ENCODE data around the gene PLA2G15.
A peak's percentile ranks its signal among the peaks of the same experiment; 100 is the strongest.

Gene PLA2G15

GRCh38 chr16:68264128-68265077 lies 19.2 kb downstream of the PLA2G15 start, which contains the start of gene SLC7A6:
SLC7A6 (plus strand) TSS chr16:68264526; CDS start chr16:68274727, 10,201 bp downstream.
- Histone ChIP-seq H3K4me3 (ENCODE audit: low read length) (peak within 1 kb of the TSS; percentile 73), H3K27me3 (ENCODE audit: control insufficient read depth, insufficient read depth, low read length) (no peaks in the 10 kb centered on the region), H3K36me3 (ENCODE audit: control insufficient read depth, insufficient read depth, low read length) (peaks cover 10% of the 10 kb centered on the region), H3K4me1 (ENCODE audit: control insufficient read depth, insufficient read depth, low read length) (no peaks in the 10 kb centered on the region), H3K27ac (ENCODE audit: low read depth, low read length) (peak within 1 kb of the TSS; percentile 66), H3K9ac (ENCODE audit: low read length) (peak within 1 kb of the TSS; percentile 16)

DNA sequence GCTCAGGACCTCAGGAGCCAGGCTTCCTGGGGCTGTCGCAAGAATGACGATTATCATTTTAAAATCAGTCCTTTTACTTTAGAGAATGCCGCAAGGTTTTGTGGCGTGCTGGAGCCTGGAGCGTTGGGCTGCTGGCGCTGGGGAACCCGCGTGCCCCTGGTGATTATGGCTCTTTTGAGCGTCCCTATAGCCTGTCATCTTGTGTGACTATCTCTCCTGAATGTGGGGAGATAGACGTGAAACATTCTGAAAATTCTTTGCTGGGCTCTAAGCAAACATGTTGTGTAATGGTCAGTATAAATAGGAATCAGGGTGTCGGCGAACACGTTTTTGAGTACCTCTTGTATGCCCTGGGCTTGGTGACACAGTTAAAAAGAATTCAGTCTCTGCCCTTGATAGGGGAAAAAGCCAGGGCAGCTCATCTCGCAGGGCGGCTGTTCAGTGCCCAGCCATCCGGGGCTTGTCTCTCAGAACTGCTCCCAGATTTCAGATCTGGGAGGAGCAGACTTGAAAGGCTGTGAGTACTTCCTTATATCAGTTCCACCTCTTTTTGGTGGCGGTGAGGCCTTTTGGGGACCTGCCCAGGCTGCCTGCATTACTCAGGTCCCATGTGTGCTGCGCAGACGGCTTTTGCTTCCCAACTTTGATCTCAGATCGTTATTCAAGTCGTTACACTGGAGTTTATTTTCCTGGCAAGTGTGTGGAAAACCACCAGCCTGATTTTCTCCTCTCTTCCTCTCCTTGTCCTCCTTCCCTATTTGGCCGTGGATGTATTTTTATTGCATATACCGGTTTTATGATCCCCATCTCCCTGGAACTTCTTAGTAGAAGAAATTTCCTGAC lies 20.1 kb downstream of the PLA2G15 start:
- Histone ChIP-seq H3K36me3 (ENCODE audit: control insufficient read depth, insufficient read depth, low read length) (peaks cover 1% of the 10 kb centered on the region), H3K27me3 (ENCODE audit: control insufficient read depth, insufficient read depth, low read length) (no peaks in the 10 kb centered on the region), H3K4me3 (ENCODE audit: low read length) (peak overlapping the region; percentile 73), H3K9ac (ENCODE audit: low read length) (peak overlapping the region; percentile 16), H3K4me1 (ENCODE audit: control insufficient read depth, insufficient read depth, low read length) (no peaks in the 10 kb centered on the region), H3K27ac (ENCODE audit: low read depth, low read length) (peak overlapping the region; percentile 66)

- Histone ChIP-seq H3K27me3 (ENCODE audit: control insufficient read depth, insufficient read depth, low read length) (no peaks in the 10 kb centered on the region), H3K4me3 (ENCODE audit: low read length) (no peak overlapping the region), H3K36me3 (ENCODE audit: control insufficient read depth, insufficient read depth, low read length) (no peaks in the 10 kb centered on the region), H3K27ac (ENCODE audit: low read depth, low read length) (no peak overlapping the region), H3K4me1 (ENCODE audit: control insufficient read depth, insufficient read depth, low read length) (no peaks in the 10 kb centered on the region), H3K9ac (ENCODE audit: low read length) (no peak overlapping the region)
These were observed 22.6 kb downstream of the PLA2G15 start for GRCh38 chr16:68267612-68268405.

DNA sequence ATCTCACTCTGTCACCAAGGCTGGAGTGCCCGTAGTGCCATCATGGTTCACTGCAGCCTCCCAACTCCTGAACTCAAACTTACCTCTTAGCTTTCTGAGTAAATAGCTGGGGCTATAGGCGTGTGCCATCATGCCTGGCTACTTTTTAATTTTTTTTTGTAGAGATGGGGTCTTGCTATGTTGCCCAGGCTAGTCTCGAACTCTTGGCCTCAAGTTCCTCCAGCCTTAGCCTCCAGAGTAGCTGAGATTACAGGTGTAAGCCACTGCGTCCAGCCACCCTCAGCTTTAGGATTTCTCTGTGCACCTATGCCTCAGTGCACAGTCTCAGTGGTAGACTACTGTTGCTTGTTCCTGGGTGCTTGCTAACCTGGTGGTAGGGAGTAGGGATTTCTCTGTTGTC lies 24.6 kb downstream of the PLA2G15 start:
- no peak overlapping the region for H3K4me3 ChIP-seq (ENCODE audit: low read length)
- no peak overlapping the region for H3K27ac ChIP-seq (ENCODE audit: low read depth, low read length)

DNA sequence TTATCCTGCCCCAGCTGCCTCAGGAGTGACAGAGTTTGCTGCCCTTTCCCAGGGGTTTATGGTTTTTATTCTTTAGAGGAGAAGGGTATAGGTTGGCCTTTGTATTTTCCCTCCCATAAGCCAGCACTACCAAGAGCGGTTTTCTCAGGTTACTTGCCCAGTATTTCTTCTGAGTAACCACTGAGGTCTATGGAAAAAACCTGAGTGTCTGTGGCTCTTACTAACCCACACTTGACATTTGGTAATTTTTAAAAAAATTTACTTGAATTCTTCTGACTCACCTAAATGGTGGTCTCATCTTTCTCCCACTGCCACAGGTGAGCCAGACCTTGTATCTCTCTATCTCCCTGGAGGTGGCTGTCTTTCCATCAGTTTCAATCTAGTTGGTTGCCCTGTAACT lies 25.2 kb downstream of the PLA2G15 start:
- Histone ChIP-seq H3K27me3 (ENCODE audit: control insufficient read depth, insufficient read depth, low read length) (no peaks in the 10 kb centered on the region), H3K36me3 (ENCODE audit: control insufficient read depth, insufficient read depth, low read length) (peaks cover 10% of the 10 kb centered on the region), H3K27ac (ENCODE audit: low read depth, low read length) (no peak overlapping the region), H3K4me1 (ENCODE audit: control insufficient read depth, insufficient read depth, low read length) (no peaks in the 10 kb centered on the region), H3K9ac (ENCODE audit: low read length) (no peak overlapping the region), H3K4me3 (ENCODE audit: low read length) (no peak overlapping the region)

More for the DNA sequence above, 24.6 kb downstream of the PLA2G15 start:
- peaks cover 8% of the 10 kb centered on the region for H3K36me3 ChIP-seq (ENCODE audit: control insufficient read depth, insufficient read depth, low read length)
- H3K9ac ChIP-seq (ENCODE audit: low read length), result no peak overlapping the region
- H3K4me1 ChIP-seq (ENCODE audit: control insufficient read depth, insufficient read depth, low read length), result no peaks in the 10 kb centered on the region
- H3K27me3 ChIP-seq (ENCODE audit: control insufficient read depth, insufficient read depth, low read length), result no peaks in the 10 kb centered on the region

DNA sequence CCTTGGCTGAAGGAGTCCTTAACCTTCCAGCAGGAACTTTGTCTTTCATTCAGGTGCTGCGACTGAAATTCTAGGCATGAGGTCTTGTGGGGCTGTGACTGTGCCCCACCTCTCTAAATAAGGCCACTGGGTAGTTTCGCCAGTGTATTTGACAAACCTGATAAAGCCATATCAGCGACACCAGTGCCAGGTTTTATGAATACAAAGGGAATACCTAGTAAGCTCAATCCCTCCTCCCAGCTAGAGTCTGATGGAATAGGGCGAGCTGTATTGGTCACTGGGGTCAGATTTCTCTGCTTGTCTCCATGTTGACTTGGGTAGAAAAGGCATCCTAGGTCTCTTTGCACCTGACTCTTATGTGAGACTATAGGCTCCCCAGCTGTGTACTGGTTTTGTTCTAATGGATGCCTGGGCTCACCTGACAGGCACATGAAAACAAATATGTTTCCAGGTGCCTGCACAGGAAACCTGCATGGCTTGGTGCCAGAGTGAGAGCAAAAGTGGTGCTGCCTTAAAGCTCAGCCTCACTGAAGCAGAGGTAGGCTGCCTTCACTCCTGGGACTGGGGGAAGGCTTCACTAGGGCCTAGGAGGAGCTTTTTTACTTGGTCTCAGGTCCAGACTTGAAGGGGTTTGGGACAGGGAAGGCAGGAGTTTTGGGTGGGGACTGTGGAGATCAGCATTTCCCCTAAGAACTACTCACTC lies 27.5 kb downstream of the PLA2G15 start:
- Histone ChIP-seq H3K9ac (ENCODE audit: low read length) (no peak overlapping the region), H3K27ac (ENCODE audit: low read depth, low read length) (no peak overlapping the region), H3K27me3 (ENCODE audit: control insufficient read depth, insufficient read depth, low read length) (no peaks in the 10 kb centered on the region), H3K36me3 (ENCODE audit: control insufficient read depth, insufficient read depth, low read length) (peaks cover 10% of the 10 kb centered on the region), H3K4me3 (ENCODE audit: low read length) (no peak overlapping the region), H3K4me1 (ENCODE audit: control insufficient read depth, insufficient read depth, low read length) (peaks cover 3% of the 10 kb centered on the region)

GRCh38 chr16:68273459-68273858 lies 28.3 kb downstream of the PLA2G15 start:
- Histone ChIP-seq H3K27me3 (ENCODE audit: control insufficient read depth, insufficient read depth, low read length) (no peaks in the 10 kb centered on the region), H3K36me3 (ENCODE audit: control insufficient read depth, insufficient read depth, low read length) (peaks cover 10% of the 10 kb centered on the region), H3K9ac (ENCODE audit: low read length) (no peak overlapping the region), H3K4me3 (ENCODE audit: low read length) (no peak overlapping the region), H3K27ac (ENCODE audit: low read depth, low read length) (no peak overlapping the region), H3K4me1 (ENCODE audit: control insufficient read depth, insufficient read depth, low read length) (peaks cover 3% of the 10 kb centered on the region)

GRCh38 chr16:68273896-68274295 lies 28.7 kb downstream of the PLA2G15 start:
- H3K27ac ChIP-seq (ENCODE audit: low read depth, low read length), result no peak overlapping the region
- H3K9ac ChIP-seq (ENCODE audit: low read length), result no peak overlapping the region
- peaks cover 10% of the 10 kb centered on the region for H3K36me3 ChIP-seq (ENCODE audit: control insufficient read depth, insufficient read depth, low read length)
- H3K27me3 ChIP-seq (ENCODE audit: control insufficient read depth, insufficient read depth, low read length), result no peaks in the 10 kb centered on the region
- no peak overlapping the region for H3K4me3 ChIP-seq (ENCODE audit: low read length)
- peaks cover 3% of the 10 kb centered on the region for H3K4me1 ChIP-seq (ENCODE audit: control insufficient read depth, insufficient read depth, low read length)

- Histone ChIP-seq H3K27ac (ENCODE audit: low read depth, low read length) (no peak overlapping the region), H3K4me3 (ENCODE audit: low read length) (no peak overlapping the region), H3K36me3 (ENCODE audit: control insufficient read depth, insufficient read depth, low read length) (peaks cover 10% of the 10 kb centered on the region), H3K9ac (ENCODE audit: low read length) (no peak overlapping the region), H3K4me1 (ENCODE audit: control insufficient read depth, insufficient read depth, low read length) (peaks cover 3% of the 10 kb centered on the region), H3K27me3 (ENCODE audit: control insufficient read depth, insufficient read depth, low read length) (no peaks in the 10 kb centered on the region)
These were observed 29.3 kb downstream of the PLA2G15 start for GRCh38 chr16:68274441-68274840.

DNA sequence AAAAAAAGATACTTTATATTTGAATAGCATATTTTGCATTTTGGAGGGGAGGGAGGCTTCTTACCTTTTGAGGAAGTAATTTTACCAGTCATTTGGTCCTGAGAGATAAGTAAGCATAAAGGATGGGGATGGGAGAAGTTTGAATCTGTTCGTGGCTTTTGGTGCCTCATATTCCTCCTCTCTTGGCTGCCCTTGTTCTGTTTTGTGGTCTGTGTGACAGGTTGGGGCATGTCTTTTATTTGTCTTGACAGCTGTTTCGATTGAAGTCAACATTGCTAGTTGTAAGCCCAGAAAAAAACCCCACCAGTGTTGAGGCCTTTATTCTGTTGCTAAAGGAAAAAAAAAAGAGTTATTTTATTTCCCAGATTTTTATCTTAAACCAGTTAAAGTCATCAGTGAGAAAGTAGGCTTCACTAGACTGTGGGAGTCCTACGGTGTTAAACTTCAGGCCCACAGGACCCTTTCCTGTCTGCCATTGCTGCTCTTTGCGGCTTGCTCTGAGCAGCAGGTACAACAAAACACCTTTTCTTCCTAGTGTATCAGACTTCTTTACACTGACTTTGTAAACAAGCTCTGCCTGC lies 30.5 kb downstream of the PLA2G15 start:
- Histone ChIP-seq H3K27me3 (ENCODE audit: control insufficient read depth, insufficient read depth, low read length) (no peaks in the 10 kb centered on the region), H3K4me1 (ENCODE audit: control insufficient read depth, insufficient read depth, low read length) (peaks cover 3% of the 10 kb centered on the region), H3K4me3 (ENCODE audit: low read length) (no peak overlapping the region), H3K9ac (ENCODE audit: low read length) (no peak overlapping the region), H3K36me3 (ENCODE audit: control insufficient read depth, insufficient read depth, low read length) (peaks cover 10% of the 10 kb centered on the region), H3K27ac (ENCODE audit: low read depth, low read length) (peak overlapping the region; percentile 48)

DNA sequence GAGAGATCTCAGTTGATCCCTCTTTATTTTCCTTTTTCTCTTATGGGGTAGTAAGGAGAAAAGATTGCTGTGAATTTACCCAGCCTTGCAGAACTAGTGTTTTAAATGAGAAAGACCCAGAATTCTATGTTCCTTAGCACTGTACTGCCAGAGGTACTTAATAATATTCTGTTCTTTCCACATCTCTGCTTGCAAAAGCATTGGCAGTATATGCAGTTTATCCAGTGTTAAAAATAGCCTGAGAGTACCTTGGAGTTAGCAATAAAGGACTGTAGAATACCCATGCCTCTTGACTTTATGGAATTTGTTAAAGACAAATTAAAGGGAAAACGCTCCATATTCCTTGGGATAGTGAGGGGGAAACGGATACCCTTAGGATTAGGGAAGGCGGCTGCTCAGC lies 31.1 kb downstream of the PLA2G15 start:
- Histone ChIP-seq H3K27ac (ENCODE audit: low read depth, low read length) (peak overlapping the region; percentile 48), H3K27me3 (ENCODE audit: control insufficient read depth, insufficient read depth, low read length) (no peaks in the 10 kb centered on the region), H3K9ac (ENCODE audit: low read length) (no peak overlapping the region), H3K36me3 (ENCODE audit: control insufficient read depth, insufficient read depth, low read length) (peaks cover 10% of the 10 kb centered on the region), H3K4me3 (ENCODE audit: low read length) (no peak overlapping the region), H3K4me1 (ENCODE audit: control insufficient read depth, insufficient read depth, low read length) (peaks cover 3% of the 10 kb centered on the region)

All from rectal smooth muscle tissue (tissue), 1 donor.